CD4-positive, alpha-beta T cell (primary cell): ENCODE measurements around the gene ZNF577. TPM values are rescaled to one million over a fixed set of nuclear protein-coding genes. Genes with fewer than 3 reads are reported as not detected.

Experiments
- ATAC-seq: fragments of 200-7000 bp; cut with Tn5 transposase; one replicate; pipeline ENCODE4 v1.10.0; 2022; ENCODE audit warnings: mild to moderate bottlenecking; ENCODE audit not compliant: poor library complexity
- CTCF ChIA-PET: fragments of 350-600 bp; sonication (Branson Sonifier 250); formaldehyde crosslinking; loops from one replicate; lab custom pipeline; 2021; ENCODE audit warnings: antibody characterized with exemption, inconsistent platforms; lab: Charles Lee
- POLR2A ChIA-PET: fragments of 350-600 bp; sonication (Branson Sonifier 250); formaldehyde crosslinking; loops from one replicate; lab custom pipeline; 2021; ENCODE audit warnings: antibody characterized with exemption, inconsistent platforms; lab: Charles Lee
- DNase-seq, 14 experiments: peaks; one replicate each; pipeline ENCODE4 v3.0.0-alpha.2; 2013 to 2020; ENCODE audit warnings: mixed read lengths in 2 of 14
- H3K27ac ChIP-seq, 2 donors: one replicate each; pipeline versions ENCODE4 v1.5.1 to v1.7.0; 2013; ENCODE audit warnings: low read length in 2 of 2, low read depth in 1 of 2, mild to moderate bottlenecking in 1 of 2
- H3K27me3 ChIP-seq, 2 experiments: 1 replicate in 1 of 2; 2 replicates in 1 of 2; pipeline versions ENCODE4 v1.6.1 to v1.7.0; 2013; ENCODE audit warnings: low read length in 2 of 2, control low read depth in 1 of 2, mild to moderate bottlenecking in 1 of 2, moderate library complexity in 1 of 2; ENCODE audit not compliant: insufficient read depth in 2 of 2, control insufficient read depth in 1 of 2
- H3K36me3 ChIP-seq: one replicate; pipeline ENCODE4 v1.6.1; 2013; ENCODE audit warnings: low read length, control low read depth; ENCODE audit not compliant: insufficient read depth
- H3K4me1 ChIP-seq: one replicate; pipeline ENCODE4 v1.6.1; 2013; ENCODE audit warnings: low read length, control low read depth; ENCODE audit not compliant: insufficient read depth
- H3K4me3 ChIP-seq: one replicate; pipeline ENCODE4 v1.5.1; 2013; ENCODE audit warnings: mild to moderate bottlenecking, low read length, moderate library complexity
- H3K9me3 ChIP-seq, 2 experiments: 1 replicate in 1 of 2; 2 replicates in 1 of 2; pipeline versions ENCODE4 v1.6.1 to v1.7.0; 2013; ENCODE audit warnings: low read length in 2 of 2, mild to moderate bottlenecking in 2 of 2, control low read depth in 1 of 2, moderate library complexity in 1 of 2; ENCODE audit not compliant: control insufficient read depth in 1 of 2, insufficient read depth in 1 of 2
- H3K27ac Mint-ChIP-seq: one replicate; pipeline ENCODE4 v1.8.0; 2020; ENCODE audit warnings: mixed read lengths
- H3K27me3 Mint-ChIP-seq: one replicate; pipeline ENCODE4 v1.8.0; 2021; ENCODE audit warnings: mixed read lengths
- H3K36me3 Mint-ChIP-seq: one replicate; pipeline ENCODE4 v1.8.0; 2021; ENCODE audit warnings: low read depth, mixed read lengths
- H3K4me1 Mint-ChIP-seq: one replicate; pipeline ENCODE4 v1.8.0; 2021; ENCODE audit warnings: low read depth, mixed read lengths
- H3K4me3 Mint-ChIP-seq: one replicate; pipeline ENCODE4 v1.8.0; 2020; ENCODE audit warnings: mild to moderate bottlenecking, mixed read lengths
- H3K9me3 Mint-ChIP-seq: one replicate; pipeline ENCODE4 v1.8.0; 2020; ENCODE audit warnings: mixed read lengths
- intact Hi-C, 2 experiments: fragments of 100-400 bp; cut with DNase I in 1 of 2; cut with micrococcal nuclease in 1 of 2; formaldehyde crosslinking; loops; one replicate each; pipeline versions ENCODE4 v1.15.1 to v1.9.0; 2023 to 2025; cut with DNase I, micrococcal nuclease
- total RNA-seq, 174 experiments: library from RNA in 2 of 174; stranded (reverse) in 2 of 174; gene quantifications; one replicate each; pipeline ENCODE4 v1.2.3 and lab custom pipeline; 2021 to 2026
- TF ChIP-seq, protein P1 (sequence below): fragments of 200-600 bp; IDR thresholded peaks from one replicate; pipeline ENCODE4 v1.8.0; 2022; ENCODE audit warnings: antibody characterized with exemption, mild to moderate bottlenecking

ZNF577 gene
- total RNA-seq, 2 experiments from 2014 or later: 8.0 to 10.3 TPM

GRCh38 chr19:51830274-51830673, 57.5 kb downstream of the ZNF577 start:
- Histone ChIP-seq H3K9me3 (peaks cover 15 to 51% of the 10 kb centered on the region in 2 experiments), H3K36me3 (no peaks in the 10 kb centered on the region), H3K4me3 (no peak overlapping the region), H3K27me3 (no peaks in the 10 kb centered on the region), H3K27ac (no peak overlapping the region), H3K4me1 (no peaks in the 10 kb centered on the region)
- DNase-seq (peak in 3 of 14 experiments; percentile 20 to 60 (median 50)), ATAC-seq (no peak)
- Mint-ChIP-seq H3K4me3 (no peak overlapping the region), H3K4me1 (no peaks in the 10 kb centered on the region), H3K36me3 (peaks cover 17% of the 10 kb centered on the region), H3K9me3 (peaks cover 42% of the 10 kb centered on the region), H3K27me3 (no peaks in the 10 kb centered on the region), H3K27ac (no peak overlapping the region)
- intact Hi-C loops: no loop called here
- ChIA-PET POLR2A (no interaction called here), CTCF (no interaction called here)
- TF ChIP-seq, protein P1, sequence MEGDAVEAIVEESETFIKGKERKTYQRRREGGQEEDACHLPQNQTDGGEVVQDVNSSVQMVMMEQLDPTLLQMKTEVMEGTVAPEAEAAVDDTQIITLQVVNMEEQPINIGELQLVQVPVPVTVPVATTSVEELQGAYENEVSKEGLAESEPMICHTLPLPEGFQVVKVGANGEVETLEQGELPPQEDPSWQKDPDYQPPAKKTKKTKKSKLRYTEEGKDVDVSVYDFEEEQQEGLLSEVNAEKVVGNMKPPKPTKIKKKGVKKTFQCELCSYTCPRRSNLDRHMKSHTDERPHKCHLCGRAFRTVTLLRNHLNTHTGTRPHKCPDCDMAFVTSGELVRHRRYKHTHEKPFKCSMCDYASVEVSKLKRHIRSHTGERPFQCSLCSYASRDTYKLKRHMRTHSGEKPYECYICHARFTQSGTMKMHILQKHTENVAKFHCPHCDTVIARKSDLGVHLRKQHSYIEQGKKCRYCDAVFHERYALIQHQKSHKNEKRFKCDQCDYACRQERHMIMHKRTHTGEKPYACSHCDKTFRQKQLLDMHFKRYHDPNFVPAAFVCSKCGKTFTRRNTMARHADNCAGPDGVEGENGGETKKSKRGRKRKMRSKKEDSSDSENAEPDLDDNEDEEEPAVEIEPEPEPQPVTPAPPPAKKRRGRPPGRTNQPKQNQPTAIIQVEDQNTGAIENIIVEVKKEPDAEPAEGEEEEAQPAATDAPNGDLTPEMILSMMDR: no peak

GRCh38 chr19:51824281-51825005, 63.3 kb downstream of the ZNF577 start:
- CTCF ChIA-PET: no interaction called here
- H3K4me3 Mint-ChIP-seq: no peak overlapping the region

DNA sequence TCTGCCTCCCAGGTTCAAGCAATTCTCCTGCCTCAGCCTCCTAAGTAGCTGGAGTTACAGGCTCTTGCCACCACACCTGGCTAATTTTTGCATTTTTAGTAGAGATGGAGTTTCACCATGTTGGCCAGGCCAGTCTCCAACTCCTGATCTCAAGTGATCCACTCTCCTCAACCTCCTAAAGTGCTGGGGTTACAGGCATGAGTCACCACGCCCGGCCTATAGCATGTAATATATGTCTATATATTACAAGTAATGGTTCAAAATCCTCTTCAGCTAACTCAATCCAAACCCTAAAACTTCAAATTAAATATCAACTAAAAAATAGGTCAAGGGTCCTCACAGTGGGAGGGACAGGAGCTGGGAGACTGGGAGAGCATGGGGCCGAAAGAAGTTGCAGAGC, 64.8 kb downstream of the ZNF577 start:
- TF ChIP-seq, protein P1: no peak
- peaks cover 16 to 40% of the 10 kb centered on the region in 2 experiments for H3K9me3 ChIP-seq
- no peaks in the 10 kb centered on the region for H3K4me1 ChIP-seq
- Mint-ChIP-seq H3K27ac (no peak overlapping the region), H3K4me1 (no peaks in the 10 kb centered on the region), H3K9me3 (peaks cover 40% of the 10 kb centered on the region), H3K27me3 (peaks cover 8% of the 10 kb centered on the region), H3K4me3 (no peak overlapping the region), H3K36me3 (peaks cover 12% of the 10 kb centered on the region)
- ChIA-PET POLR2A (no interaction called here), CTCF (no interaction called here)
- DNase-seq (no peak), ATAC-seq (no peak)
- H3K36me3 ChIP-seq: no peaks in the 10 kb centered on the region
- H3K27me3 ChIP-seq: no peaks in the 10 kb centered on the region
- no peak overlapping the region for H3K27ac ChIP-seq
- intact Hi-C loops: no loop called here
- no peak overlapping the region for H3K4me3 ChIP-seq

More at GRCh38 chr19:51824281-51825005, 63.3 kb downstream of the ZNF577 start:
- Mint-ChIP-seq H3K27ac (no peak overlapping the region), H3K4me1 (no peaks in the 10 kb centered on the region), H3K27me3 (peaks cover 8% of the 10 kb centered on the region), H3K9me3 (peaks cover 37% of the 10 kb centered on the region), H3K36me3 (peaks cover 13% of the 10 kb centered on the region)
- Histone ChIP-seq H3K9me3 (peaks cover 25 to 49% of the 10 kb centered on the region in 2 experiments), H3K4me1 (no peaks in the 10 kb centered on the region), H3K27me3 (no peaks in the 10 kb centered on the region), H3K27ac (no peak overlapping the region), H3K36me3 (no peaks in the 10 kb centered on the region), H3K4me3 (no peak overlapping the region)
- POLR2A ChIA-PET: no interaction called here
- TF ChIP-seq, protein P1: no peak
- DNase-seq: peak in 3 of 14 experiments; percentile 16 to 68 (median 58)
- no peak for ATAC-seq
- intact Hi-C loops: no loop called here
